ENCODE measurements around the gene FBXW10.
"Not testable (repeated sequence)": the region's sequence is repeated elsewhere in the genome, so short reads cannot be mapped to it uniquely, and the experiment has no call there.

DNA sequence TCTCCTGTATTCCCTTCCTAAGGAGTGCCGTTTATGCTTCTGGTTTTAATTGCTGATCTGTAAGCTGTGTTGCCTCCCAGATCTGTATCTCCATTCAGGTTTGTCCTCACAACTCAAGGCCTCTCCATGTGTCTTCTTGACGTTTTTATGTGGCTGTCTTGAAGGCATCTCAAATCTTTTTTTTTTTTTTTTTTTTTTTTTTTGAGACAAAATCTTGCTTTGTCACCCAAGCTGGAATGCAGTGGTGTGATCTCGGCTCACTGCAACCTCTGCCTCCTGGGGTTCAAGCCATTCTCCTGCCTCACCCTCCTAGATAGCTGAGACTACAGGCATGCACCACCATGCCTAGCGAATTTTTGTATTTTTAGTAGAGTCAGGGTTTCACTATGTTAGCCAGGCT, 51.0 kb downstream of the FBXW10 start:
- not testable (repeated sequence) for TF ChIP-seq RFX5 (IDR thresholded peaks at IDR 0.05; ENCODE audit: borderline replicate concordance, low read depth, low read length); POLR2AphosphoS5 (IDR thresholded peaks at IDR 0.05; ENCODE audit: low read depth, low read length); RAD21 (IDR thresholded peaks at IDR 0.05 in 1 of 2, conservative IDR thresholded peaks at IDR 0.05 in 1 of 2; ENCODE audit: low read depth in 2 of 2, low read length in 2 of 2); POLR2A (IDR thresholded peaks at IDR 0.05; ENCODE audit: control extremely low read depth in 1 of 2, low read depth in 2 of 2, low read length in 2 of 2); EZH2 (IDR thresholded peaks at IDR 0.05; ENCODE audit: low read depth, low read length, severe bottlenecking); SP1 (IDR thresholded peaks at IDR 0.05; ENCODE audit: low read depth, low read length); SIN3A (conservative IDR thresholded peaks at IDR 0.05 in 1 of 2, IDR thresholded peaks at IDR 0.05 in 1 of 2; ENCODE audit: low read depth in 1 of 2, low read length in 2 of 2)
- TF ChIP-seq, protein P1, sequence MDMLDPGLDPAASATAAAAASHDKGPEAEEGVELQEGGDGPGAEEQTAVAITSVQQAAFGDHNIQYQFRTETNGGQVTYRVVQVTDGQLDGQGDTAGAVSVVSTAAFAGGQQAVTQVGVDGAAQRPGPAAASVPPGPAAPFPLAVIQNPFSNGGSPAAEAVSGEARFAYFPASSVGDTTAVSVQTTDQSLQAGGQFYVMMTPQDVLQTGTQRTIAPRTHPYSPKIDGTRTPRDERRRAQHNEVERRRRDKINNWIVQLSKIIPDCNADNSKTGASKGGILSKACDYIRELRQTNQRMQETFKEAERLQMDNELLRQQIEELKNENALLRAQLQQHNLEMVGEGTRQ (IDR thresholded peaks at IDR 0.05; ENCODE audit: low read length): not testable (repeated sequence)
- TF ChIP-seq, protein P2, sequence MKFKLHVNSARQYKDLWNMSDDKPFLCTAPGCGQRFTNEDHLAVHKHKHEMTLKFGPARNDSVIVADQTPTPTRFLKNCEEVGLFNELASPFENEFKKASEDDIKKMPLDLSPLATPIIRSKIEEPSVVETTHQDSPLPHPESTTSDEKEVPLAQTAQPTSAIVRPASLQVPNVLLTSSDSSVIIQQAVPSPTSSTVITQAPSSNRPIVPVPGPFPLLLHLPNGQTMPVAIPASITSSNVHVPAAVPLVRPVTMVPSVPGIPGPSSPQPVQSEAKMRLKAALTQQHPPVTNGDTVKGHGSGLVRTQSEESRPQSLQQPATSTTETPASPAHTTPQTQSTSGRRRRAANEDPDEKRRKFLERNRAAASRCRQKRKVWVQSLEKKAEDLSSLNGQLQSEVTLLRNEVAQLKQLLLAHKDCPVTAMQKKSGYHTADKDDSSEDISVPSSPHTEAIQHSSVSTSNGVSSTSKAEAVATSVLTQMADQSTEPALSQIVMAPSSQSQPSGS (IDR thresholded peaks at IDR 0.05; ENCODE audit: low read length): not testable (repeated sequence)
- TF ChIP-seq, protein P3, sequence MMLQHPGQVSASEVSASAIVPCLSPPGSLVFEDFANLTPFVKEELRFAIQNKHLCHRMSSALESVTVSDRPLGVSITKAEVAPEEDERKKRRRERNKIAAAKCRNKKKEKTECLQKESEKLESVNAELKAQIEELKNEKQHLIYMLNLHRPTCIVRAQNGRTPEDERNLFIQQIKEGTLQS (IDR thresholded peaks at IDR 0.05; ENCODE audit: insufficient read depth, low read depth, low read length): not testable (repeated sequence)
- TF ChIP-seq, protein P4, sequence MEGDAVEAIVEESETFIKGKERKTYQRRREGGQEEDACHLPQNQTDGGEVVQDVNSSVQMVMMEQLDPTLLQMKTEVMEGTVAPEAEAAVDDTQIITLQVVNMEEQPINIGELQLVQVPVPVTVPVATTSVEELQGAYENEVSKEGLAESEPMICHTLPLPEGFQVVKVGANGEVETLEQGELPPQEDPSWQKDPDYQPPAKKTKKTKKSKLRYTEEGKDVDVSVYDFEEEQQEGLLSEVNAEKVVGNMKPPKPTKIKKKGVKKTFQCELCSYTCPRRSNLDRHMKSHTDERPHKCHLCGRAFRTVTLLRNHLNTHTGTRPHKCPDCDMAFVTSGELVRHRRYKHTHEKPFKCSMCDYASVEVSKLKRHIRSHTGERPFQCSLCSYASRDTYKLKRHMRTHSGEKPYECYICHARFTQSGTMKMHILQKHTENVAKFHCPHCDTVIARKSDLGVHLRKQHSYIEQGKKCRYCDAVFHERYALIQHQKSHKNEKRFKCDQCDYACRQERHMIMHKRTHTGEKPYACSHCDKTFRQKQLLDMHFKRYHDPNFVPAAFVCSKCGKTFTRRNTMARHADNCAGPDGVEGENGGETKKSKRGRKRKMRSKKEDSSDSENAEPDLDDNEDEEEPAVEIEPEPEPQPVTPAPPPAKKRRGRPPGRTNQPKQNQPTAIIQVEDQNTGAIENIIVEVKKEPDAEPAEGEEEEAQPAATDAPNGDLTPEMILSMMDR (IDR thresholded peaks at IDR 0.05; ENCODE audit: control extremely low read depth in 1 of 3, insufficient read depth in 1 of 3, low read depth in 1 of 3, low read length in 3 of 3): not testable (repeated sequence)
